ENCODE measurements around the gene DSTN.

DNA sequence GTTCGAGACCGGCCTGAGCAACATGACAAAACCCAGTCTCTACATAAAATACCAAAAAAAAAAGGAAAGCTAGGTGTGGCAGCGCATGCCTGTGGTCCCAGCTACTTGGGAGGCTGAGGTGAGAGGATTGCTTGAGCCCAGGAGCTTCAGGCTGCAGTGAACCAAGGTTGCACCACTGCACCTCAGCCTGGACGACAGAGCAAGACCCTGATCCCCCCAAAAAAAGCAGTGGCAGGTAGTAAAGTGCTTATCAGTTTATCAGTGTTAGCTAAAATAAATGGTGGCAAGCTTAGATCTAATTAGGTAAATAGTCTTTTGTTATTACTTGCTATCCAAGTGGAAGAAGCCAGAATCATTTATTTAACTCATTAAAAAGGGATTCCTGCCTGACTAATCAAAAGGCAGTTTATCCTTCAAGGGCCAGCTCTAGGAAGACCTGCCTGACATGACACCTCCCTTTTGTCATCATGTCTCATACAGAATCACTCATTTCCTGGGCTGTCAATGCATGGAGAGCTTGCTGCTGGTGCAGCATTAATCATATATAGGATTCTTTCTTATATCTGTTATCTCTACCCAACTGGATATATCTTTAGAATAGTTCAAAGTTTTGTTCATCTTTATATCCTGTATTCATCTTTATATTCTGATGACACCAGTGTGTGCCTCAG lies 9.6 kb downstream of the DSTN start:
- TF ChIP-seq, protein P1, sequence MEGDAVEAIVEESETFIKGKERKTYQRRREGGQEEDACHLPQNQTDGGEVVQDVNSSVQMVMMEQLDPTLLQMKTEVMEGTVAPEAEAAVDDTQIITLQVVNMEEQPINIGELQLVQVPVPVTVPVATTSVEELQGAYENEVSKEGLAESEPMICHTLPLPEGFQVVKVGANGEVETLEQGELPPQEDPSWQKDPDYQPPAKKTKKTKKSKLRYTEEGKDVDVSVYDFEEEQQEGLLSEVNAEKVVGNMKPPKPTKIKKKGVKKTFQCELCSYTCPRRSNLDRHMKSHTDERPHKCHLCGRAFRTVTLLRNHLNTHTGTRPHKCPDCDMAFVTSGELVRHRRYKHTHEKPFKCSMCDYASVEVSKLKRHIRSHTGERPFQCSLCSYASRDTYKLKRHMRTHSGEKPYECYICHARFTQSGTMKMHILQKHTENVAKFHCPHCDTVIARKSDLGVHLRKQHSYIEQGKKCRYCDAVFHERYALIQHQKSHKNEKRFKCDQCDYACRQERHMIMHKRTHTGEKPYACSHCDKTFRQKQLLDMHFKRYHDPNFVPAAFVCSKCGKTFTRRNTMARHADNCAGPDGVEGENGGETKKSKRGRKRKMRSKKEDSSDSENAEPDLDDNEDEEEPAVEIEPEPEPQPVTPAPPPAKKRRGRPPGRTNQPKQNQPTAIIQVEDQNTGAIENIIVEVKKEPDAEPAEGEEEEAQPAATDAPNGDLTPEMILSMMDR (IDR thresholded peaks at IDR 0.05): no peak
- TF ChIP-seq SIN3A (IDR thresholded peaks at IDR 0.05; ENCODE audit: borderline replicate concordance, insufficient read depth, low read depth, low read length): no peak

All from Panc1 (cell line).